Measurements from ENCODE around the gene ZNF469. TPM values are rescaled to one million over a fixed set of nuclear protein-coding genes. Genes with fewer than 3 reads are reported as not detected.

ZNF469 gene
- total RNA-seq, 1 donor from 2014 or later, result 0.66 TPM

- intact Hi-C loops (cut with micrococcal nuclease), result no loop called here
Observed at GRCh38 chr16:88376835-88377726, 5.7 kb upstream of the ZNF469 start.

DNA sequence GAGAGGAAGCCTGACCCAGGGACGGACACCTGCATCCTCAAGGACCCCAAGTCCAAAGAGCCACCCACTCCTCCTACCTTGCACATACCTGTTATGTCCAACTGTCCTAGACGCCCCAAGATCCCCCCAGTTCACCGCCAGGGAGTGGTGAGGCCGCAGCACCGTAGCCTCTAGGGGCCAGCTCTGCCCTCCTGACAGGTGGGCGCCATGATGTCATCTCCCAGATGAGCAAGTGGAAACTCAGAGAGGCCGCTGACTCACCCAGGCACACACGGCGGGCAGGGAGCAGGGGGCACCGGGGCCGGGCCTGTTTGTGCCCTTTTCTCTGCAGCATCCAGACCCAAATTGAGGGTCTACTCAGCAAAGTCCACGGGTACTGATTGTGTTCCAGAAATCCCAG lies 4.8 kb upstream of the ZNF469 start:
- intact Hi-C loops (cut with micrococcal nuclease), result no loop called here

GRCh38 chr16:88378401-88378800 lies 4.4 kb upstream of the ZNF469 start:
- intact Hi-C loops (cut with micrococcal nuclease), result no loop called here

DNA sequence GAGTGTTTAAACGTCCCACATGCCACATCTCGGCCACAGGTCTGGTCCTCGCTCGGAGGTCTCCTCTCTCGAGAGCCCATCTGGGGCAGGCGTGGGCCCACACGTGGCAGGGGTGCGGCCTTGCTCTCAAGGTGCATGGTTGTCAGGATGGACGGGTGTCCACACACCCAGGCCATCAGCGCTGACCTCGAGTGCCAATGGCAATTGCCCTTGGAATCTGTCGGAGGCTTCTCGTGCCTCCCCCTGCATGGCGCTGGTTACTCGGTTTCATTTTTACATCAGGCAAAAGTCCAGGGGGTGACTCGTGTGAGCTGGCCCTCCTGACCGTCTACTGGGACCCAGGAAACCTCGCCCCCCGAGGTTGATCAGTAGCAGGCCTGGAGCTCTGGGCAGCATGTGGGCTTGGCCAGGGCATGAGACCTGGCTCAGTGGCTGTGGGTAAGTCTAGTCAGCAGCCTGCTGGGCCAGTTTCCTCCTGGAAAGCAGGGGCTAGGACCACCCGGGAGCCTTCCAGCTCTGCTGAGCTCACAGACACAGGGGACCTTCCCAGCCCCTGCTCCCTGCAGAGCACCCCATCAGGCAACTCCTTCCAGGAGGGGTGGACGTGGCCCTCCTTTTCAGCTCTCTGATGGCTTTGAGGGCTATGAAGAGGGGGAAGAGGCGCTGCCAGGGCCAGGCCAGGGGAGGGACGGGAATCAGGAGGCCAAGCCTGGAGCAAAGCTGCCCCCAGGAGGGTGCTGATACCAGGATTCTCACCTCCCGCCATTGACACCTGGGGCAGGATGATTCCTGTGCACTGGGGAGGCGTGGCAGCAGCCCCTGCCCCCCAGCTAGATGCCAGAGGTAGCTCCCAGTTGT lies 3.7 kb upstream of the ZNF469 start:
- intact Hi-C loops (cut with micrococcal nuclease), result no loop called here

DNA sequence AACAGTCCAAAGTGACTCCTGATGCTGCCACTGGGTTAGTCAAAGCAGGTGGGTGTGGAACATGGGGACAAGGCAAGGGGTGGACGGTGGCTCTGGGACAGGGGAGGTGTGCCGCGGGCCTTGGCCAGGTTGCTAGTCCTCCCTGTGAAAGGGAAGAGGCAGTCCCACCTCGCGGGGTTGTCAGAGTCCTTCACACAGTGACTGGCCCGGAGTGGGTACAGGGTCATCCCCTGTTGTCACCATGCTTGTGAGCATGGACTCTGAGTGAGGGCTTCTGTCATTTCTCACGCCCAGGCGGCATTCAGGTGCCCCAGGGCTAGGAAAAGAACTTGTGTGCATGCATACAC lies 3.1 kb upstream of the ZNF469 start:
- intact Hi-C loops (cut with micrococcal nuclease), result no loop called here

DNA sequence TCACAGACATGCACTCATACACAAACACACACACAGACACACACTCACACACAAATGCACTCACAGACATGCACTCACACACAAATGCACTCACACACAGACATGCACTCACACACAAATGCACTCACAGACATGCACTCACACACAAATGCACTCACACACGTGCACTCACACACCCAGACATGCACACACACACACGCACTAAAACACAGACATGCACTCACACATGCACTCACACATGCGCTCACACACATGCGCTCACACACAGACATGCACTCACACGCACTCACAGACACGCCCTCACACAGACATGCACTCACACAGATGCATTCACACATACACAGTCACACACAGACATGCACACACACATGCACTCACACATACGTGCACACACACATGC lies 2.7 kb upstream of the ZNF469 start:
- intact Hi-C loops (cut with micrococcal nuclease), result no loop called here

DNA sequence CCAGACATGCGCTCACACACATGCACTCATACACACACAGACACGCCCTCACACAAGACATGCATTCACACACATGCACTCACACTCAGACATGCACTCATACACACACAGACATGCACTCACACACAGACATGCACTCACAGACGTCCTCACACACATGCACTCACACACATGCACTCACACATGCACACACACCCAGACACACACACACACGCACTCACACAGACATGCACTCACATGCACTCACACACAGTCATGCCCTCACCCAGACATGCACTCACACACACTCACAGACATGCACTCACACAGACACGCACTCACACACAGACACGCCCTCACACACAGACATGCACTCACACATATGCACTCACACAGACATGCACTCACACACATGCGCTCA lies 2.1 kb upstream of the ZNF469 start:
- intact Hi-C loops (cut with micrococcal nuclease), result no loop called here

- intact Hi-C loops (cut with micrococcal nuclease), result no loop called here
Observed at GRCh38 chr16:88381820-88382451, 823 bp upstream of the ZNF469 start.

- intact Hi-C loops (cut with micrococcal nuclease), result no loop called here
Observed at GRCh38 chr16:88383401-88384221, 852 bp downstream of the ZNF469 start.

DNA sequence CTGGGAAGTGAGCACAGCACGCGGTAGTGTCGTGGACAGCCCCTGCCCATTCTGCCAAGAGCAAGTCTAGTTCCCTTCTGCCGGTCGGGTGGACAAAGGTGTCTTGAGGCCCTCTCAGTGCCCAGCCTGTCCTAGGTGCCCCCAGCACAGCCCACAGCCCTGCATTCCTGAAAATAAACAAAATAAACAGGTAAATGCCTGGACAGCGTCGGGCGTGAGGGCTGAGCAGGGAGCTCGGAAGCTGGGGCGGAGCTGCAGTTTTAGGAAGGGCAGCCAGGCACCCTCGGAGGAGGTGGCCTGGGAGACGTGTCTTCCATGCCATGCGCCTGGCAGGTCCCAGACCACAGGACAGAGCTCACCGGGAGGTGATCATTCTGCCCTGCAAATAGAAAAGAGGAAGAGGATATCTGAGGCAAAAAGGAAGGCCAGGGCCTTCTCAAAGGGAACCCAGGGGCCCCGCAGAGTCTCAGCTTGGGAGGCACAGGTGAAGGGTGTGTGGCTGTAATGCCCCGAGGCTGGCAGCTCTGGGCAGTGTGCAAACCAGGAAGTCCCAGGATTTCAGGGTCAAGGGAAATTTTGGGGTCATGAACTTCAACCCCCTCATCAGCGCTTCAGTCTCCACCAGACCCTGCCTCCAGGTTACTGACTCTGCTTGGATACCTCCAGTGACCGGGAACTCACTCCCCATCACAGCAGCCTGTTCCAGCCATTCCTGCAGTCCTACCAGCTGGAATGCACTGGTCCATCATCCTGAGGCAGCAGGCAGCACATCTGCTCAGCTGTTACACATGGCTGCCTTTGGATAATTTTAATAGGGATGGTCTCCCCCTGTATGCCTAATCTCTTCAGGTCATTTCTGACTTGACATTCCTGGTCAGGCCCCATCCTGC lies 1.7 kb downstream of the ZNF469 start:
- intact Hi-C loops (cut with micrococcal nuclease), result no loop called here

GRCh38 chr16:88385112-88385594 lies 2.4 kb downstream of the ZNF469 start:
- intact Hi-C loops (cut with micrococcal nuclease), result no loop called here

- intact Hi-C loops (cut with micrococcal nuclease), result no loop called here
Observed at GRCh38 chr16:88385831-88386815, 3.4 kb downstream of the ZNF469 start.

- intact Hi-C loops (cut with micrococcal nuclease), result no loop called here
Observed at GRCh38 chr16:88387180-88387765, 4.5 kb downstream of the ZNF469 start.

- intact Hi-C loops (cut with micrococcal nuclease), result no loop called here
Observed at GRCh38 chr16:88387941-88388627, 5.3 kb downstream of the ZNF469 start.

GRCh38 chr16:88389191-88389590 lies 6.4 kb downstream of the ZNF469 start:
- intact Hi-C loops (cut with micrococcal nuclease), result no loop called here

DNA sequence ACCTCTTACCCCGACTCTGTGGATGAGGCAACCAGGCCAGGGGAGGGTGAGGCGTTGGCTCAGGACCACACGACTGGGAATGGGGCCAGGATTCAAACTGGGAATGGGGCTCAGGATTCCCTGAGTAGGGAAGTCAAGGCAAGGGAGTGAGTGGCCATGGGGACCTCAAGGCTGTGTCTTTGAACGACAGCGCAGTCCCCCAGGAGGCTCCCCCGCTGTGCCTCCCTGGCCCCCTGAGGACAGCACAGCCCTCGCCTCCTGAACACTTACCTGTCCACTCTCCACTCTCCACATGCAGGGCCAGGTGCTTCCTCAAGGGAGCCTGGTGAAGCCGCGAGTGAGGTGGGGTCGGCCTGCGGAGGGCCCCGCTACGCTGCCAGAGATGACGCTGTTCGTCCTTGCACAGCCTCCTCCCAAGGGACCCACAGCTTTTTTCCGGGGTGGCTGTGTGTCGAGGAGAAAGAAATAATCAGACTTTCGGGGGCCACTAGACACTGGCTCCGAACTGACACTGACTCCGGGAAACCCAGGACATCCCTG lies 6.9 kb downstream of the ZNF469 start:
- intact Hi-C loops (cut with micrococcal nuclease), result no loop called here

DNA sequence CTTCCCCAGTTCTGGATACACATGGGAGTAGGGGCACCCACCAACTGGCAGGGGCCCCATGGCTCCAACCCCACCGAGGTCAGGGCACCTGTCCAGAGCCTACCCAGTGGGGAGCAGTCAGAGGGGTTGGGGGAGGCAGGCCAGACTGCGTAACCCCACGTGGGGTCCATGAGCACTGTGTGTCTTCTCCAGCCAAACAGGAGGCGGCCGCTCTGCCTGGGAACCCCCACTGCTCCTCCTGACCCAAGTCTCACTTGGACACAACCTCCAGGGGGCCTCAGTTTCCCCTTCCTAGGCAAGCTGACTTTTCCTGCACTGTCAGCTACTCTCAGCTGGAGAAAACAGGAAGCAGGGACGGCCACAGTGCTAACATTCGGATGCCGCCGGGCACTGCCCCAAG lies 7.5 kb downstream of the ZNF469 start:
- intact Hi-C loops (cut with micrococcal nuclease), result no loop called here

All from T-helper 1 cell treated with Interleukin-12 subunit alpha and Interleukin-12 subunit beta and Interleukin-4 antibody, amounts not matched to agents 30 ng/mL and 1 ng/mL, for 36 hours (primary cell).